HG02970 (cell line): ENCODE data around the gene BARX2.

Source experiments
- ATAC-seq: cut with Tn5 transposase; IDR thresholded peaks from one replicate; pipeline ENCODE4 v1.9.1; 2021; ENCODE audit warnings: mild to moderate bottlenecking, moderate library complexity, moderate number of reproducible peaks; ENCODE audit not compliant: unreplicated experiment, low FRiP score

Gene BARX2

DNA sequence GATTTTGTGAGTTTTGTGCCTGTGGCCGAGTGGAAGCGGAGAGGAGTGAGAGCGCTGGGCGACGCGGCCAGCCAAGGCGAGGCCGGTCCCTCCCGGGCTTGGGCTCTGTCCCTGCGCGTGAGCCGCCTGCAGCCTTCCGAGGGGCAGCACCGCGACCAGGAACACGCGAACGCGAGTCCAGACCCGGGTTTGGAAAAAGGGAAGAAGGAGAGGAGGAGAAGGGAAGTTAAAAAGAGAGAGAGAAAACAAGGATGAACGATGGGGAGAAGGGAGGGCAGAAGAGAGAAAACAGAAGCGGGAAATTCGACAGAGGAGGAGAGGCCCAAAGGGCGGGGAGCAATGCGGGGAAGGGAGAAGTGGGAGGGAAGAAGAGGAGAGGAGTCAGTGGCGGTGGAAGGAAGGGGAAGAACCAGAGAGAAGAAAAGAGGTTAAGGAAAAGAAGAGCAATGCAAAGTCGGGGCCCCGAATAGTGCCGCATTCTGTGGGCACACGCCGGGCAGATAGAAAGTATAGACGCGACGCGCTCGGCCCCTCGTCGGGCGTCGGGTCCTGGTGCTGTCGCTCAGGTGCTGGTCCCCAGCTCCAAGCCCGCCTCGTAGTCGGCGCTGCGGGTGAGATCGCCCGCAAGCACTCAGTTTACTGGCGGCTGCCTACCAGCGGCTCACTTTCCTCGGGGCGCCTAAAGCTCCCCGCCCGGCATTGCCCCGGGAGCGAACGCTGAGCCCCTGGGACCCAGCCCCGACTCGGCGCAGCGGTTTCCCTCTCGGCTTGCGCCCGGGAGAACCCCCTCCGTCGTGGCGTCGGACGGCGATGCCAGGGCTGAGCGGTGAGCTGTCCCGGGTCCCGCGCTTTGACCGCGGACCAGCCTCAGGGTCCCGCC is 2.8 kb upstream of the BARX2 start:
- no peak for ATAC-seq

DNA sequence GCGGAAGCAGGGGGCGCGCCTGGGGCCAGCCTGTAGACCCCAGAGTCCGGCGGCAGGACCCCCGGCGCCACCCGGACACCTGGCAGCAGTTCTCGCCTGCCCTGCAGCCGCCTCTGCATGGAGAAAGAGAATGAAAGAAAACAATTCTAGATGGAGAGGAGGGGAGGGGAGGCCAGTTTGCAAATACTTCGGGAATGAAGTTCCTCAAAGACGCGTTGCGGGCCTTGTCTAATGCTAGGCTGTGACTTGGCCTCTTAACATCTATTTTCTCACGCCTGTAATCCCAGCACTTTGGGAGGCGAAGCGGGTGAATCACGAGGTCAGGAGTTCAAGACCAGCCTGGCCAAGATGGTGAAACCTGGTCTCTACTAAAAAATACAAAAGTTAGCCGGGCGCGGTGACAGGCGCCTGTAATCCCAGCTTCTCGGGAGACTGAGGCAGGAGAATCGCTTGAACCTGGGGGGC is 2.1 kb upstream of the BARX2 start:
- no peak for ATAC-seq

DNA sequence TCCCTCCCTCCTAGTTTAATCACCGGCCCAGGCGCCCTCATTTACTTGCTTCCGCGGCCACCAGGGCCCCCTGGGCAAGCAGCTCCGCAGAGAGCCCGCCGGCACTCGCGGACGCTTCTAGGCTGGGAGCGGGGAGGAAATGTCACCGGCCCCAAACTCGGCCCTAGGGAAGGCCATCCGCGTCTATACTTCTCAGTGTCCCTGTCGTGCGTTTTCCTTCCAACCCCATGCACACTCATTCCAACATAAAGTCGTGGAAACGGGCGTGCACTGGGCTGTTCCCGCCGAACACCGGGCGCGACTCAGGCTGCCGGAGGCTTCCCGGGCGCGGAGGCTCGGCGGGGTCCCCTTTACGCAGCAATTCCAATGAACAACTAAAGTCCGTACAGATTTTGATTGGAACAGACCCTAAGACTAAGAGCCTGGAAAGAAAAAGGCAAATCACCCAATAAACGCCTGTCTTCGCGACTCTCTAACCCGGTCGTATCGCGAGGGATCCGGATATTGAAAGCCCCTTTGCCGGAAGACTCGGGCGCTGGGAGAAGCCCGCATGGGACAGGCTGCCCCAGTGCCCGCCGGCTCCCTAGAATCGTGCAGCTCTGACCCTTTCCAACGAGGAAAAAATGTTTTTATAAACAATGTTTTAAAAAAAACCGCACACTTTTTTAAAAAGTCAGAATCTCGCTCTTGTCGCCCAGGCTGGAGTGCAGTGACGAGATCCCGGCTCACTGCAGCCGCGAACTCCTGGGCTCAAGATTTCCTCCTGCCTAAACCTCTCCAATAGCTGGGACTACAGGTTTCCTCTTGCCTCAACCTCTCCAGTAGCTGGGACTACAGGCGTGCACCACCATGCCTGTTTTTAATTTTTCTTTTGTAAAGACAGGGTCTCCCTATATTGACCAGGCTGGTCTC is 1.3 kb upstream of the BARX2 start:
- ATAC-seq: no peak

DNA sequence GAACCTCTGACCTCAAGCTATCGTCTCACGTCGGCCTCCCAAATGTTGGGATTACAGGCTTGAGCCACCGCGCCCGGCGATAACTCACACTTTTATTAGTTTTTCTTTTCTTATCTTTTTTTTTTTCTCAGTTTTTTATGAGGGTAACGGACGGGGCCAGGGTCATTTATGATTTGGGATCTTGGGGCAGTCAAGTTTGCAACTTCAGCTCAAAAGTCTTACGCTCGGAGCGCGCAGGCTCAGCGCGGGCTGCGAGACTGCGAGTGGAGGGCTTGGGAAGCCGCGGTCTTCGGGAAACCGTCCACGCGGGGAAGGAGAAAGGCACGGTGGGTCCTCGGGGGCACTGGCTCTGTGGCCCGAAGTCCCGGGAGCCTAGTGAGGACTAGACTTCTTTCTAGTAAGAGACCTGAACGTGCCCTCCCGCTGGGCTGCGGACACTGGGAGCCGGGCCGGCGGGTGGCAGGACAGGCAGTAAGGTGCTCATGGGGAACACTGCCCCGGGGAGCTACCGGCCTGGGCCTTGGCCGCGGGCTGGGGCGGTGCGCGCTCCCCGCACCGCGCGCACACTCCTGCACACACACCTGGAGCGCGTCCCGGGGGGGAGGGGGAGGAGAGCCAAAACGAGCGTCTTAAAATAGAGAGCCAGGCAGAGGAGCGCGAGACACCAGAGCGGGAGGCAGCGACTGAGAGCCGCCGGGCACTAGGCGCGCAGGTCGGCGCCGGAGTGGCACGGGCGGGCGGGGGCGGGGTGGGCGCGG is 476 bp upstream of the BARX2 start:
- no peak for ATAC-seq

DNA sequence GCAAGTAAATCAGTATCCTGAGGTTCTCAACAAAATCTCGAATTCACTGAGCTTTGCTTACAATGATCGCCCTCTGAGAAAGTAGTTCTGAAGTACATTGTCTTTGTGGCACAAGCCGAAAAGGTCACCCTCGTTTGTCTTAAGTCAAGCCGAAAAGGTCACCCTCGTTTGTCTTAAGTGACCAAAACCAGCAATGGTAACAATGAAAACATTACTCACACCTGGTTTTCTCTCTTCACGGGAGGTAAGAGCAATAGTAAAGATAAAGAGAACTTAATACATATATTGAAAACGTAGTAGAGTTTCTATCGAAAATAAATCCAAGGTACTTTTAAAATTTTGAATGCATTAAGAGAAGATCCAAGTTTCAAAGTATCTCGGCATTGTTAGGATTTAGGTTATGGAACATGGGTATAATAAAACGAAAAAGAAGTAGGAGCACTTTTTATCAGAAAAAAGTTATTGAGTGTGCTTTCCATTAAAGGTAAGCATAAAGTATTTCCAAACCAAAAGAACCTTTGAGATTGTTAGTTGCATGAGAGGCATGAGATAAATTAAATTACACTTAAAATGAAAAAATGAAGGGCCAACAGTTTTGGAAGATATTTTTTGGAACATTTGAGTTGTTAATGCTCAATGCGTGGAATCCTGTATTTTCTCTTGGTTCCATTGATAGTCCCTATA is 1.2 kb downstream of the BARX2 start:
- ATAC-seq: no peak

DNA sequence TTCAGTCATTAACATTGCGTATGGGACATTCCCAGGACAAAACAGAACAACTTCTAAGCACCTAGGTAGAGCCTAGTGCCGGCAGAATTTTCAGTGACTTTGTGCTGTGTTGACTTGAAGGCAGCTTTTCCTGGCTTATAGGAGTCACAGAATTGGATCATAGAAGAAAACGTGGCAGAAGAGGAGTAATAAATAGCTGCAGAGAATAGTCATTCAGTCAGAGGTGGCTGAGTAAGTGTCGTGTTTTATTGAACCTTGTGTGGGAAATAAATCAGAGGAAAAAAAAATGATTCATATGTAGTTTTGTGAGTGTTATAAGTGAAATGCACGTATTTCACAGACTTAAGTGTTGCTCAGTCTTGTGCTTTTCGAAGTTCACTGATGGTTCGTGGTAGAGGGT is 2.1 kb downstream of the BARX2 start:
- ATAC-seq: no peak

DNA sequence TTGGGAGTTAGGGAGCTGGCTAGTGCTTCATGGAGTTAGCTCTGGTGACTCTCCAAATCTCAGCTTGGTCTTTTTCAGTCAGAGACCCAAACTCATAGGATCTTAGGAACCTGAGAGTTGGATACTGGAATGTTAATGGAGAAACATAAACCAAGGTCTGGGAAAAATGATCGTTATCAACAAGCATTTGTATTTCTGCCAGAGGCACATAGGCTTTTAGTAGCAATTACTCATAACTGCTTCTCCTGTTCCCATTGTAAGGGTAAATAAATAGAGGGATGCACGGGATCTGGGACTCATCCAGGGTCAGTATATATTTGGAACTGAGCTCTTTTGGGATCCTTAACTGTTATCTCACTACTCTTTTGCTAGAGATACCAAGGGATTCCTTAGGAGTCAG is 4.8 kb downstream of the BARX2 start:
- no peak for ATAC-seq

DNA sequence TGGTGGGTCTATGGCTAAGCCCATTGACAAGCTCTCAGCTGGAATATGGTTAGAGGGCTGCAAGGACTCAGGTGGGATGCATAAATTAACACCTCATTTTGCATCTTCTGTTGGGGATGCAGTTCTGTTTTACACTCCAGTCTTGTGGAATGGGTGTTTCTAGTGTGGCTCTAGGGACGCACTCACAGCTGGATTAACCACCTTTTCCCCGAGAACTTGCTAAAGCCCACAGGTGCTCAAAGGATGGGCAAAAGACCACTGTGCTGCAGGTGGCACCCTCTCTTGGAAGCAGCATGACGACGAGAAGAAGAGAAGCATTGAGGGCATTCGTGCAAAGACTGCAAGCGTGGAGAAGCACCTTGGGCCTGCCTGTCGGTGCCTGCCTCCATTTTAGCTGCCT is 6.9 kb downstream of the BARX2 start:
- ATAC-seq: no peak

DNA sequence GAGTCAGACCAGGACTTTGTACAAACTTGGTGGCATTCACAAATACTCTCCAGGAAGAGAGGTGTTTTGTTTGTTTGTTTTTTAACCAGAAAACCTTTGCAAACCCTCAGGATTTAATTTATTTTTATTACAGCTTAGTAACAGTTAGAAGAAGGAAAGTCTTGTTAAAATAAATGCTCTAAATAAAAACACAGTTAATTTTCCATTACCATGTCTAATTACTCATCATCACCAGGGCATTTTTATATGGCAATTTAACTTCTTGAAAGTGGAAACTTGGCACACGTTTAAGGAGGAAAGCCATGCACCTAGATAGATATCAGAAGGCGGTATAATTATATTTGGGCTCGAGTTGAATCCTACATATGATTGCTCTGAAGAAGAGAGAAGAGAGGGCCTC is 7.4 kb downstream of the BARX2 start:
- ATAC-seq: no peak

DNA sequence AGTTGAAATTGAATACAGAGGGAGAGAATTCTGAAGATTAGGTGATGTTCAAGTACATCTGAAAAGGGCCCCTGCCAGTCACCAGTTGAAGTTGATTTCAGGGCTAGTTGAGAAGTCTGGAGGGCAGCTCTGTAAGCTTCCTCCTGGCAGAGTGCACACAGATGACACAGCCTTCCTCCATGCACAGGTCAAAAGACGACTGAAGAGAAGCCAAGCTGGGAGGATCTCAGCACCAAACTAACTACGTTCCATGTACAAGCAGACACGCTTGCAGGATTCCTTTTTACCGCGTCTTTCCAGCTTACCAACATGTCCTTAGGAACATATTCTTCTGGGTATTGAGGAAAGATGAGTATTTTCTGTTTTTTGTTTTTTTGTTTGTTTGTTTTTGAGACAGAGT is 7.9 kb downstream of the BARX2 start:
- ATAC-seq: no peak

DNA sequence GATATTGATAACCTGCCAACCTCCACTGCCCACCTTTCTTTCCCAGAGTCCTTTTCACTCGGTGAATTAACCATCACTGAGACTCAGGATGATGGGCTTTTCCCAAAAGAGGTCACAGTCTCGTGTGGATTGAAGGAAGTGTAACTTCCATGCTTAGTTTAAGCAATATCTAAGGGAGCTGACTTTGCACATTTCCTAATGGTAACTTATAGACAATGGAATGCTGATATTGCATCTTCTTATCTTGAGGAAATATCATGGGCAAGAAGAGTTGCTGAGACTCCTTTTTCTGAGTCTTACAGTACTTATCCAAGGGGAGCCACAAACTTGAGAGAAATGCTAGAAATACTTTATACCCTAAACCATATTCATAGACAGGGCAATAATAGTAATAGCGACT is 8.8 kb downstream of the BARX2 start:
- no peak for ATAC-seq

DNA sequence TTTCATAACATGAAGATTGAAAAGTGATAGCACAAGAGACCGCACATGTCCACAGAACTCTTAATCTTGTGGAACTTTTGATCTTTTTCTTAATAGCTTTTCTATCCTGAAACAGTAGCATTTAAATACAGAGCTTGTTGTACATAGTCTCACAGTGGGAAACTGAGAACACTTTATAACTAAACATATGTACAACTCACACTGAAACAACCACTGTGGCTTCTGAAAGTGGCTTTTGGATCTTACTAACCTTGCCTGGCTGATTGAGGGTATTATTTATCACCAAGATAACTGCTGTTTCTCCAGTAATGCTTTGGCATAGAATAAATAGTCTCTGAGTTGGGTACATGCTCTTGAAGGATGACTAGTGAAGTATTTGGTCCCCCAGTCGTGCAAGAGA is 10.2 kb downstream of the BARX2 start:
- ATAC-seq: no peak

DNA sequence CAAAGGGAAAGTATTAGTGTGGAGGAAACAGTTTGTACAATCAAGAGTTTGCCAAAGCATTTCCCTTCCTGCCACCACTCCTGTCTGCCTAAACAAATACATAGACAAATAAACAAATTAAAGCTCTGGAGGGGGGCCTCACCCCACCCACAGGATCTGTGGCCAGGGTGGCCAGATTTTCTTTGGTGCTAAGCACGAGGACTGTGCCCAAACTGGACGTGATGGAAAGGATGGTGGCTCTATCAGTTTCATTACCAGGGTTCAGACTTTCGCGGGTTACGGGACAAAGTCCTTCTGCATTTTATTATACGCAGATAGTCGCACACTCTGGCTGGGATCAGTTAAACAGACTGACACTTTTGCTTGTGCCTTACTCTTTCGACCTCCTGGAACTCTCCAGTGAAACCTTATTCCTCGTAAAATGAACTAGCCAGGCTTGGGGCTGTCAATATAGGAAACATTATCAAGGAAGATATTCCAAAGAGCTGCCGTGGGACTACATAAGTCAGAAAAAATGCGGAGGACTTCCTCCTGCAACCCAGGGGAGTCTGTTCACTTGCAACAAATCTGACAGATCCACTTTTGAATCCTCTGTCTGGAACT is 11.2 kb downstream of the BARX2 start:
- no peak for ATAC-seq

DNA sequence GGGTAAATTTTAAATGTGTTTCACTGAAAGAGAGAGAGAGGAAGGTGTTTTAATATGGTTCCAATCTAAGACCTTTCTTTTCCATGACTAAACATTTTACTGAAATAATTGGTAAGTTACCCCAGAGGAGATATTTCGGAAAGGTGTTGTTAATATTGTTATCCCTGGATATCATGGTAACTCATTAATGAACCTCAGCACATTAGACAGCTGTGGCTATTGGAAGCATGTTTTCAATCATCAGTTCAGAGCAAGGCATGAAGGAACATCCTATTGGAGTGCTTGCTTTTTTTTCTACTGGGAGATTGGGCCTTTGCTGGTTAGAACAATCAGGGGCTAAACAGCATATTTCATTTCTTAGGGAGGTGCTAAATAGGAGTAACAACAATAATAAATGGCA is 11.8 kb downstream of the BARX2 start:
- ATAC-seq: no peak

DNA sequence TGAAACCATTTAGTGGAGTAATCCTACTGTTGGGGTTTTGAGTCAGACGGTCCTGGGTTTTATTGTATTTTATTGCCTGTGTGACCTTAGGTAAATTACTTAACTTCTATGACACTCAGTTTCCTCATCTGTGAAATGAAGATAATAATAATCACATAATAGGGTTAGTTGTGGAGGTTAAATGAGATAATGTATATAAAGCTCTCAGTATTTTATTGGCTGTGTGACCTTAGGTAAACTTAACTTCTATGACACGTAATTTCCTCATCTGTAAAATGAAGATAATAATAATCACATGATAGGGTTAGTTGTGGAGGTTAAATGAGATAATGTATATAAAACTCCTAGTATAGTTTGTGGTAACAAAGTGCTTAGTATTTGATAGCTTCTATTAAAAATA is 13.2 kb downstream of the BARX2 start:
- no peak for ATAC-seq

DNA sequence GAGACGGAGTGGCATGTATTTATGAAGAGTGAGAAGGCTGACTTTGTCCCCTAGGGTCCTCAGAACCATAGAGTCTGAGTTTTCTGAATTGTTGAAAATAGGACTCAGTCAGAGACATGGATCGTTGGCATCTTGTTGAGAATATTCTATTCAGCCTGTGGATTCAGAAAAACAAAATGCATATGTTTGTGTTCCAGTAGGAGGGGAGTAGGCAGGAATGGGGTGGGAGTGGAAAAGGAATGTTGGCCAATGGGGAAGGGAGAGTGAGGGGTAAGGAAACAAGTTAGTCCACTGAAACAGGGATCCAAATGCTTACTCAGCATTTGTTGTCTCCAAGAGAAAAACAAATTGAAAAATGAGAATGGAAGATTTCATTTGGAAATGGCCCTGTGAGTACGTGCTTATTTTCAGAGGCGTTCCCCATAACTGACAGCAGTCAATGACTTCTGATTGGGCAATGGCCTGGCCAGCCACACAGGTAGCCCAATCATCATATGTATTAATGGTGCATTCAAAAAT is 14.7 kb downstream of the BARX2 start:
- no peak for ATAC-seq

DNA sequence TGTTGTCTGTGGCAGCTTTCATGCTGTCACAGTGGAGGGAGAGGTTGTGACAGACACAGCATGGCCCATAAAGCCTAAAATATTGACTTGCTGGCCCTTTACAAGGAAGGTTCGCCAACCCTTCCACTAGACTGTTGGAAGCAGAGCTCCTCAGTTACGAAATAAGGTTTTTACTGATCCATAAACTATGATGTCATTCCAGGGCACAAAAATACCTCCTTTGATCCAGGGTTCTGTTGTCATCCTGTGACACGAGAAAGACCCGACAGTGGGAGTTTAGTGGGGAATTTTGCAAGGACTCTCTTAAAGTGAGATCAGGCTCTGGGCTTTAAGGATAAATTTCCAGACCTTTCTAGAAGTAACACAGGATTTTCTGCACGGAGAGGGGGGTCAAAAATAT is 15.7 kb downstream of the BARX2 start:
- ATAC-seq: no peak

DNA sequence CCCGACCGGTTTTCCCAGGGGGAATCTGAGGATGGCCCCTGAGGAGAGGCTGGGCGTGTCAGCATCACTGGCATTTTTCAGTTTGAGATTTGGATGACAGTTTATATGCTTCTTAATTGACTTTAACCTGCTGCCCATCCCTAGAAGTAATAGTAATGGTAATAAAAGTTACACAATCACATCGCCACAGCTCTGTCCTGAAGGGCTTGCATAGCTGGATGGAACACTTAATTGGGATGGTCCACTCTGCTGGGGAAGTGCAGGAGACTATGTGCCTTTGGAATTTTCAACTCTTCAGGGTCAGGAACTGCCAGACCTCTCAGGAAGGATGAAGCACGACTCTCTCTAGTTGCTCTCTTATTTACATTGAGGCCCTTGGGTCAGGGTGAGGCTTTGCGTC is 16.2 kb downstream of the BARX2 start:
- no peak for ATAC-seq

DNA sequence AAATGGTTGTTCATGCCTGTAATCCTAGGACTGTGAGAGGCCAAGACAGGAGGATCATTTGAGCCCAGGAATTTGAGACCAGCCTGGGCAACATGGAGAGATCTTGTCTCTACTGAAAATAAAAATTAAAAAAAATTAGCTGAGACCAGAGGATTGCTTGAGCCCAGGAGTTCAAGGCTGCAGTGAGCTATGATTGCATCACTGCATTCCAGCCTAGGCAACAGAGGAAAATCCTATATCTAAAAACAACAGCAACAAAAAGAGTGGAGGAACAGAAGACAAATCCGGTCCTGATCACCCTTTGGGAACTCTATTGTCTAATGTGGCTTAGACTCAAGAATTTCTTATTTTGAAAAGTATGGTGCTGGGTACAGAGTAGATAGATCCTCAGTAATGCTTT is 17.3 kb downstream of the BARX2 start:
- ATAC-seq: no peak

DNA sequence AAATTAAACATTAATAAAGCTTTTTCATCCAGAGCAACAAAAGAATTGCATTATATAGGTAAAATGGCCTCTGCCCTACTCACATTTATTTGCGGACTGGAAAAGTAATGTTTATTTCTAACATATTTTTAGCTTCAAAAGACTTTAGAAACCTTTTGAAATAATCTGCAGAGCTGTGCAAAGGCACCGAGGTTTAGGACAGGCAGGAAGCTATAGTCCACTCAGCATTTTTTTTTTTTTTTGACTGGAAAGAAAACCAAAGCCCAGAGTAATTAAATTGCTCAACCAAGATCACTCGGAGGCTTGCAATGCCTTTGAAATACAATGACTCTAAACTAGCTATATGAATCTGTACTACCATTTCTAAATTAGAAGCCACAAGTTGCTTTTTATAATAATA is 19.1 kb downstream of the BARX2 start:
- ATAC-seq: no peak
